ENCODE measurements around the gene CKB.
"Not testable (repeated sequence)": the region's sequence is repeated elsewhere in the genome, so short reads cannot be mapped to it uniquely, and the experiment has no call there.

Gene CKB

GRCh38 chr14:103517174-103517566 lies 5.5 kb downstream of the CKB start:
- Histone ChIP-seq H3K4me1 (ENCODE audit: control insufficient read depth, insufficient read depth, low read length) (peaks cover 12% of the 10 kb centered on the region; the same call in 1 of the 2 replicates), H3K9me3 (ENCODE audit: control insufficient read depth, insufficient read depth, low read length) (no peaks in the 10 kb centered on the region), H3K36me3 (ENCODE audit: control insufficient read depth, insufficient read depth, low read length) (peaks cover 20% of the 10 kb centered on the region), H3K27me3 (ENCODE audit: control insufficient read depth, insufficient read depth, low read length) (no peaks in the 10 kb centered on the region), H3K27ac (ENCODE audit: low read length) (no peak overlapping the region), H3K4me3 (ENCODE audit: low read length) (no peak overlapping the region)
- no CpG with 5 or more reads among the region's 10 CpGs for WGBS (ENCODE audit: insufficient coverage, insufficient read length)
- no peak for DNase-seq (ENCODE audit: low read depth, low spot score)

GRCh38 chr14:103516426-103517173 lies 6.0 kb downstream of the CKB start:
- Histone ChIP-seq H3K4me3 (ENCODE audit: low read length) (no peak overlapping the region), H3K27me3 (ENCODE audit: control insufficient read depth, insufficient read depth, low read length) (no peaks in the 10 kb centered on the region), H3K9me3 (ENCODE audit: control insufficient read depth, insufficient read depth, low read length) (no peaks in the 10 kb centered on the region), H3K27ac (ENCODE audit: low read length) (no peak overlapping the region), H3K36me3 (ENCODE audit: control insufficient read depth, insufficient read depth, low read length) (peaks cover 20% of the 10 kb centered on the region), H3K4me1 (ENCODE audit: control insufficient read depth, insufficient read depth, low read length) (peaks cover 12% of the 10 kb centered on the region; the same call in 1 of the 2 replicates)
- DNase-seq (ENCODE audit: low read depth, low spot score), result no peak
- no CpG with 5 or more reads among the region's 10 CpGs for WGBS (ENCODE audit: insufficient coverage, insufficient read length)

GRCh38 chr14:103514596-103515421 lies 7.8 kb downstream of the CKB start:
- H3K36me3 ChIP-seq (ENCODE audit: control insufficient read depth, insufficient read depth, low read length), result peaks cover 11% of the 10 kb centered on the region
- H3K4me1 ChIP-seq (ENCODE audit: control insufficient read depth, insufficient read depth, low read length), result peaks cover 7% of the 10 kb centered on the region; the same call in 1 of the 2 replicates
- H3K9me3 ChIP-seq (ENCODE audit: control insufficient read depth, insufficient read depth, low read length), result no peaks in the 10 kb centered on the region
- H3K27me3 ChIP-seq (ENCODE audit: control insufficient read depth, insufficient read depth, low read length), result no peaks in the 10 kb centered on the region
- H3K27ac ChIP-seq (ENCODE audit: low read length), result no peak overlapping the region
- no CpG with 5 or more reads among the region's 18 CpGs for WGBS (ENCODE audit: insufficient coverage, insufficient read length)
- DNase-seq (ENCODE audit: low read depth, low spot score), result no peak
- H3K4me3 ChIP-seq (ENCODE audit: low read length), result no peak overlapping the region

GRCh38 chr14:103512701-103513611 lies 9.7 kb downstream of the CKB start:
- Histone ChIP-seq H3K27ac (ENCODE audit: low read length) (no peak overlapping the region), H3K9me3 (ENCODE audit: control insufficient read depth, insufficient read depth, low read length) (no peaks in the 10 kb centered on the region), H3K27me3 (ENCODE audit: control insufficient read depth, insufficient read depth, low read length) (no peaks in the 10 kb centered on the region), H3K4me3 (ENCODE audit: low read length) (no peak overlapping the region), H3K4me1 (ENCODE audit: control insufficient read depth, insufficient read depth, low read length) (peaks cover 2% of the 10 kb centered on the region; the same call in 1 of the 2 replicates), H3K36me3 (ENCODE audit: control insufficient read depth, insufficient read depth, low read length) (peaks cover 5% of the 10 kb centered on the region; the same call in 1 of the 2 replicates)
- no CpG with 5 or more reads among the region's 25 CpGs for WGBS (ENCODE audit: insufficient coverage, insufficient read length)
- DNase-seq (ENCODE audit: low read depth, low spot score), result no peak

- H3K36me3 ChIP-seq (ENCODE audit: control insufficient read depth, insufficient read depth, low read length); DNase-seq (ENCODE audit: low read depth, low spot score); H3K4me3 ChIP-seq (ENCODE audit: low read length); H3K27me3 ChIP-seq (ENCODE audit: control insufficient read depth, insufficient read depth, low read length); H3K4me1 ChIP-seq (ENCODE audit: control insufficient read depth, insufficient read depth, low read length); H3K27ac ChIP-seq (ENCODE audit: low read length); H3K9me3 ChIP-seq (ENCODE audit: control insufficient read depth, insufficient read depth, low read length): not testable (repeated sequence)
- no CpG with 5 or more reads among the region's 8 CpGs for WGBS (ENCODE audit: insufficient coverage, insufficient read length)
Observed at GRCh38 chr14:103512180-103512579, 10.4 kb downstream of the CKB start.

GRCh38 chr14:103510724-103511693 lies 11.6 kb downstream of the CKB start:
- Histone ChIP-seq H3K9me3 (ENCODE audit: control insufficient read depth, insufficient read depth, low read length) (no peaks in the 10 kb centered on the region), H3K4me3 (ENCODE audit: low read length) (no peak overlapping the region), H3K4me1 (ENCODE audit: control insufficient read depth, insufficient read depth, low read length) (no peaks in the 10 kb centered on the region), H3K27ac (ENCODE audit: low read length) (no peak overlapping the region), H3K36me3 (ENCODE audit: control insufficient read depth, insufficient read depth, low read length) (peaks cover 5% of the 10 kb centered on the region; the same call in 1 of the 2 replicates), H3K27me3 (ENCODE audit: control insufficient read depth, insufficient read depth, low read length) (no peaks in the 10 kb centered on the region)
- no CpG with 5 or more reads among the region's 26 CpGs for WGBS (ENCODE audit: insufficient coverage, insufficient read length)
- no peak for DNase-seq (ENCODE audit: low read depth, low spot score)

- no peaks in the 10 kb centered on the region for H3K9me3 ChIP-seq (ENCODE audit: control insufficient read depth, insufficient read depth, low read length)
- no CpG with 5 or more reads among the region's 11 CpGs for WGBS (ENCODE audit: insufficient coverage, insufficient read length)
Observed at GRCh38 chr14:103509864-103510723, 12.5 kb downstream of the CKB start.

GRCh38 chr14:103508521-103509329 lies 13.9 kb downstream of the CKB start:
- WGBS (ENCODE audit: insufficient coverage, insufficient read length), result no CpG with 5 or more reads among the region's 16 CpGs

More at GRCh38 chr14:103509864-103510723, 12.5 kb downstream of the CKB start:
- DNase-seq (ENCODE audit: low read depth, low spot score), result no peak
- Histone ChIP-seq H3K4me3 (ENCODE audit: low read length) (no peak overlapping the region), H3K4me1 (ENCODE audit: control insufficient read depth, insufficient read depth, low read length) (no peaks in the 10 kb centered on the region), H3K27ac (ENCODE audit: low read length) (no peak overlapping the region), H3K36me3 (ENCODE audit: control insufficient read depth, insufficient read depth, low read length) (peaks cover 5% of the 10 kb centered on the region; the same call in 1 of the 2 replicates), H3K27me3 (ENCODE audit: control insufficient read depth, insufficient read depth, low read length) (no peaks in the 10 kb centered on the region)

More at GRCh38 chr14:103508521-103509329, 13.9 kb downstream of the CKB start:
- no peak overlapping the region for H3K27ac ChIP-seq (ENCODE audit: low read length)
- peaks cover 11% of the 10 kb centered on the region; the same call in 1 of the 2 replicates for H3K36me3 ChIP-seq (ENCODE audit: control insufficient read depth, insufficient read depth, low read length)
- no peak for DNase-seq (ENCODE audit: low read depth, low spot score)
- no peaks in the 10 kb centered on the region for H3K27me3 ChIP-seq (ENCODE audit: control insufficient read depth, insufficient read depth, low read length)
- no peaks in the 10 kb centered on the region for H3K4me1 ChIP-seq (ENCODE audit: control insufficient read depth, insufficient read depth, low read length)
- H3K9me3 ChIP-seq (ENCODE audit: control insufficient read depth, insufficient read depth, low read length), result no peaks in the 10 kb centered on the region
- H3K4me3 ChIP-seq (ENCODE audit: low read length), result no peak overlapping the region

Data from iPS DF 6.9 (cell line).